ENCODE measurements around the gene ERICH6.
"Not testable (repeated sequence)": the region's sequence is repeated elsewhere in the genome, so short reads cannot be mapped to it uniquely, and the experiment has no call there.

ERICH6 gene

DNA sequence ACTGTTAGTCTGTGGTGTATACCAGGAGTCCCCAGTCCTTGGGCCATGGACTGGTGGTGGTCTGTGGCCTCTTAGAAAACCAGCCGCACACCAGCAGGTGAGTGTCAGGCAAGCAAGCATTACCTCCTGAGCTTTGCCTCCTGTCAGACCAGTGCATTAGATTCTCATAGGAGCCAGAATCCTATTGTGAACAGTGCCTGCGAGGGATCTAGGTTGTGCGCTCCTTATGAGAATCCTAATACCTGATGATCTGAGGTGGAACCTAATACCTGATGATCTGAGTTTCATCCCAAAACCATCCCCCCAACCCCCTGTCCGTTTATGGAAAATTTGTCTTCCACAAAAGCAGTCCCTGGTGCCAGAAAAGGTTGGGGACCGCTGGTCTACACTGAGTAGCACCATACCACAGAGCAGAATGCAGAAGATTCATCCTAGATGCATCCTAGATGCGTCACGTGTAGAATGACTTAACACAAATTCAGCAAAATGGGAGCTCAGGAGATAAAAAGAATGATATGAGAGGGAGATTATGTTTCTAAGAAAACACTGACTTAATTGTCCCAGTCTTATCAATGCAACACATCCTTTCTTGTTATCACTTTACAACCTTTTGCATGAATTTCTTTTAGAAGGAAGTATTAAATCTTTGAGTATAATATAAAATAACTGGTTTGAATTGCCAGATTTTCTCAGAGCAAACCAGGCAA lies 72.1 kb downstream of the ERICH6 start:
- ATAC-seq (ENCODE audit: low read depth) (no peak), DNase-seq (ENCODE audit: low spot score) (no peak)
- TF ChIP-seq, protein P1, sequence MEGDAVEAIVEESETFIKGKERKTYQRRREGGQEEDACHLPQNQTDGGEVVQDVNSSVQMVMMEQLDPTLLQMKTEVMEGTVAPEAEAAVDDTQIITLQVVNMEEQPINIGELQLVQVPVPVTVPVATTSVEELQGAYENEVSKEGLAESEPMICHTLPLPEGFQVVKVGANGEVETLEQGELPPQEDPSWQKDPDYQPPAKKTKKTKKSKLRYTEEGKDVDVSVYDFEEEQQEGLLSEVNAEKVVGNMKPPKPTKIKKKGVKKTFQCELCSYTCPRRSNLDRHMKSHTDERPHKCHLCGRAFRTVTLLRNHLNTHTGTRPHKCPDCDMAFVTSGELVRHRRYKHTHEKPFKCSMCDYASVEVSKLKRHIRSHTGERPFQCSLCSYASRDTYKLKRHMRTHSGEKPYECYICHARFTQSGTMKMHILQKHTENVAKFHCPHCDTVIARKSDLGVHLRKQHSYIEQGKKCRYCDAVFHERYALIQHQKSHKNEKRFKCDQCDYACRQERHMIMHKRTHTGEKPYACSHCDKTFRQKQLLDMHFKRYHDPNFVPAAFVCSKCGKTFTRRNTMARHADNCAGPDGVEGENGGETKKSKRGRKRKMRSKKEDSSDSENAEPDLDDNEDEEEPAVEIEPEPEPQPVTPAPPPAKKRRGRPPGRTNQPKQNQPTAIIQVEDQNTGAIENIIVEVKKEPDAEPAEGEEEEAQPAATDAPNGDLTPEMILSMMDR (IDR thresholded peaks at IDR 0.05; ENCODE audit: poor library complexity, severe bottlenecking) = no peak
- Histone ChIP-seq H3K4me3 (ENCODE audit: severe bottlenecking) (no peak overlapping the region), H3K36me3 (ENCODE audit: low read depth) (peaks cover 25% of the 10 kb centered on the region), H3K4me1 (ENCODE audit: insufficient read depth, poor library complexity, severe bottlenecking) (no peaks in the 10 kb centered on the region), H3K9me3 (ENCODE audit: severe bottlenecking) (no peaks in the 10 kb centered on the region), H3K27ac (ENCODE audit: poor library complexity, severe bottlenecking) (no peak overlapping the region), H3K27me3 (ENCODE audit: insufficient read depth, poor library complexity, severe bottlenecking) (no peaks in the 10 kb centered on the region)

DNA sequence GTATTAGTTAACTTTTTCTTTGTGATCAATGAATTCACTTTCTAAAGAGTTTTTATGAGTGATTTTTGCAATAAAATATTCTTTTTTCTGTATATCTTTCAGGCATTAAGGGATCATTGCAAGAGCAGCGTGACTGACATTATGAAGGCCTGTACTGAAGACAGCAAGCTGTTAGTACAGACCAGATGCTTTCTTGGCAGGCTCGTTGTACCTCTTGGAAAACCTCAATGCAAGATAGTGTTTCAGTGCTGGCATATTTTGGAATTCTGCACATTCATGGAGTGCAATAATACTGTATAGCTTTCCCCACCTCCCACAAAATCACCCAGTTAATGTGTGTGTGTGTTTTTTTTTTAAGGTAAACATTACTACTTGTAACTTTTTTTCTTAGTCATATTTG lies 76.2 kb downstream of the ERICH6 start:
- Histone ChIP-seq H3K27ac (ENCODE audit: poor library complexity, severe bottlenecking) (no peak overlapping the region), H3K27me3 (ENCODE audit: insufficient read depth, poor library complexity, severe bottlenecking) (no peaks in the 10 kb centered on the region), H3K9me3 (ENCODE audit: severe bottlenecking) (no peaks in the 10 kb centered on the region), H3K4me3 (ENCODE audit: severe bottlenecking) (no peak overlapping the region), H3K36me3 (ENCODE audit: low read depth) (peaks cover 63% of the 10 kb centered on the region), H3K4me1 (ENCODE audit: insufficient read depth, poor library complexity, severe bottlenecking) (no peaks in the 10 kb centered on the region)
- DNase-seq (ENCODE audit: low spot score) (no peak), ATAC-seq (ENCODE audit: low read depth) (no peak)
- TF ChIP-seq, protein P1 (IDR thresholded peaks at IDR 0.05; ENCODE audit: poor library complexity, severe bottlenecking) = no peak

DNA sequence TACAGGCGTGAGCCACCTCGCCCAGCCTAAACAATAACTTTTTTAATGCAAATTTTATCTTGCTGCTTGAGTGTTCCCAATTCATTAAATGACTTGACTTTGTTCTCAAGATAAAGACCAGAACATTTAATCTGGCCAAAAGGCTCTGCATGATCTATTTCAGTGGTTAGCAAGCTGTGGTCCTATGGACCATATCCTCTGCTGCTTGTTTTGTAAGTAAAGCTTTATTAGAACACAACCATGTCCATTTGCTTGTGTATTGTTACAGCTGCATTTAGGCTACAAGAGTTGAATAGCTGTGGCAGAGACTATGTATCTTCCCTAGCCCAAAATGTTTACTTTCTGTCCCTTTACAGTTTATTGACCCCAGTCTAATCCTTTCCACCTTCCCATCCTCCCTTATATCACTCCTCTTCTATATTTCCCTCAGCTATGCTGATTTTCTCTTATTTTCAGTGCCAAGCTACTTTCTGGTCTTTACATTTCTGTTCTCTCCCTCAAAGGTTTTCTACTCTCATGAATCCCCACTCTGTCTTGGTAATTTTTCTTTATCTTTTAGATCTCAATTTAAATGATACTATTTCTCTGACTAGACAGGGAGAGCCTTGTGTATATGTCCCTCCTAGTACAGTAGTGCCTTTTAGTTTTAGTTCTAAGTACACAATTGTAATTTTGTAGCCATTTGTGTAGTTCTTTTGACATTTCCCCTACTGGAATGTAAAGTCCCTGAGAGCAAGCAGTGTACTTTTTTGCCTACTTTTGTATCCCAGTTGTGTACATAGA lies 77.4 kb downstream of the ERICH6 start:
- H3K36me3 ChIP-seq (ENCODE audit: low read depth) = peaks cover 63% of the 10 kb centered on the region

DNA sequence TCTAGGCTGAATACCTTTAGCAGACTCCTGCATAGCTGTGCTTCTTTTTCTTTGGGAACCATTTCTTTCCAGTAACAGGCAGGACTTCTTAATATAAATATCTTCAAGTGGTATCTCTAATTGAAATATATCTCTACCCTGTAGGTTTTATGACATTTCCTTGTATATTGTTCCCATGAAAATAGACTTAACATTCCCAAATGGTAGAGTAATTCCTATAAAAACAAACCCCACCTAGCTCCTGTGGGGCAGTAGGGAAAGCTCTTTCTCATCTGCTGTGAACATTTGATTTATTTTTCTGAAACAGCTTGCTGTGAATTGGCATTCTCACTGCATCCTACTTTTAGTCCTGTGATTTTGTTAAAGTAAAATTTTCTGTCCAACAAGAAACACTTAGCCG lies 79.8 kb downstream of the ERICH6 start:
- no peak overlapping the region for H3K27ac ChIP-seq (ENCODE audit: poor library complexity, severe bottlenecking)
- TF ChIP-seq, protein P1 (IDR thresholded peaks at IDR 0.05; ENCODE audit: poor library complexity, severe bottlenecking) = no peak
- no peaks in the 10 kb centered on the region for H3K4me1 ChIP-seq (ENCODE audit: insufficient read depth, poor library complexity, severe bottlenecking)
- DNase-seq (ENCODE audit: low spot score) = no peak
- H3K27me3 ChIP-seq (ENCODE audit: insufficient read depth, poor library complexity, severe bottlenecking) = no peaks in the 10 kb centered on the region
- no peak overlapping the region for H3K4me3 ChIP-seq (ENCODE audit: severe bottlenecking)
- H3K9me3 ChIP-seq (ENCODE audit: severe bottlenecking) = no peaks in the 10 kb centered on the region
- no peak for ATAC-seq (ENCODE audit: low read depth)
- peaks cover 55% of the 10 kb centered on the region for H3K36me3 ChIP-seq (ENCODE audit: low read depth)

More for the DNA sequence above, 77.4 kb downstream of the ERICH6 start:
- H3K9me3 ChIP-seq (ENCODE audit: severe bottlenecking) = no peaks in the 10 kb centered on the region
- ATAC-seq (ENCODE audit: low read depth) (no peak), DNase-seq (ENCODE audit: low spot score) (no peak)
- no peak overlapping the region for H3K27ac ChIP-seq (ENCODE audit: poor library complexity, severe bottlenecking)
- H3K27me3 ChIP-seq (ENCODE audit: insufficient read depth, poor library complexity, severe bottlenecking) = no peaks in the 10 kb centered on the region
- no peak overlapping the region for H3K4me3 ChIP-seq (ENCODE audit: severe bottlenecking)
- TF ChIP-seq, protein P1 (IDR thresholded peaks at IDR 0.05; ENCODE audit: poor library complexity, severe bottlenecking) = no peak
- no peaks in the 10 kb centered on the region for H3K4me1 ChIP-seq (ENCODE audit: insufficient read depth, poor library complexity, severe bottlenecking)

DNA sequence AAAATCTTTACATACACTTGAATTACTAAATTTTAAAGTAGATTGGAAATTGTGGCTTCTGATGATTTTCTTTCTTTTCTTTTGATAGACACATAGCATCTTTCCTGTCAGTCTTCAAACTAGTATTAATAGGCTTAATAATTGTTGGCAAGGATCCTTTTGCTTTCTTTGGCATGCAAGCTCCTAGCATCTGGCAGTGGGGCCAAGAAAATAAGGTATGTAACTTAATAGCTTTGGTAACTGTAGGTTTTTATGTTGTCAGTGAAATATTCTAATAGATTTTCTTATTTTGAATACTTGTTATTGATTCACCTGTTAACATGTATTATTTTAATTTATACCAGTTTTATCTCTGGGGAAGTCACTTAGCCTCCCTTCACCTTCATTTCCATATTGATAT lies 80.8 kb downstream of the ERICH6 start:
- H3K27ac ChIP-seq (ENCODE audit: poor library complexity, severe bottlenecking); H3K4me3 ChIP-seq (ENCODE audit: severe bottlenecking); ATAC-seq (ENCODE audit: low read depth); H3K9me3 ChIP-seq (ENCODE audit: severe bottlenecking); DNase-seq (ENCODE audit: low spot score); H3K4me1 ChIP-seq (ENCODE audit: insufficient read depth, poor library complexity, severe bottlenecking); H3K27me3 ChIP-seq (ENCODE audit: insufficient read depth, poor library complexity, severe bottlenecking): not testable (repeated sequence)
- peaks cover 52% of the 10 kb centered on the region for H3K36me3 ChIP-seq (ENCODE audit: low read depth)

All from RWPE2 (cell line).